Measurements from ENCODE around the gene LCN10. TPM values are rescaled to one million over a fixed set of nuclear protein-coding genes. Genes with fewer than 3 reads are reported as not detected.

The LCN10 gene
- total and polyA plus RNA-seq, 2 of the 13 experiments (the other 11 are each of a cell fraction or from before 2014, with no cell fraction given): 0.53 to 0.61 TPM

DNA sequence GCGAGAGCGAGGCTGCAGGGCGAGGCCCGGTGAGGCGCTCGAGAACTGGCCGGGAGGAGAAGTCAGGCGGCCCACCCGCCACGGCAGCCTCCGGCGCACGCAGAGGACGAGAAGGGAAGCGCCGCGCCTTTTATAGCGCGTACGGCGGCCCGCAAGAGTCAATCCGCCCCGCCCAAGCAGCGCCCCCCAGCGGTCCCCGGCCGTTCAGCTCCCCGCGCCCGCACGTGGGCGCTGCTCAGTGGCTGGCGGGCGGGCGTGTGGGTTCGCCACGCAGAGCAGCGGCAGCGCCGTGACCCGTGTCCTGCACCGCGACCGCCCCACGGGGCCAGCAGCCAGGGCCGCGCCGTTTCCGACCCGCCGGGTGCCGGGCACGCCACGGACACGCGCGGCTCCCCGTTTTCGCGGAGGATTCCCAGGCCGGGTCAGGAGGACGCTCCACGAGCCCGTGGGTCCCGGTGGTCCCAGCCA, 14.6 kb downstream of the LCN10 start (continued):
- TF ChIP-seq, protein P1, sequence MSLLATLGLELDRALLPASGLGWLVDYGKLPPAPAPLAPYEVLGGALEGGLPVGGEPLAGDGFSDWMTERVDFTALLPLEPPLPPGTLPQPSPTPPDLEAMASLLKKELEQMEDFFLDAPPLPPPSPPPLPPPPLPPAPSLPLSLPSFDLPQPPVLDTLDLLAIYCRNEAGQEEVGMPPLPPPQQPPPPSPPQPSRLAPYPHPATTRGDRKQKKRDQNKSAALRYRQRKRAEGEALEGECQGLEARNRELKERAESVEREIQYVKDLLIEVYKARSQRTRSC (CRISPR knock-in tag; IDR thresholded peaks at IDR 0.05; ENCODE audit: low read depth): no peak
- TF ChIP-seq ZNF460 (CRISPR knock-in tag; IDR thresholded peaks at IDR 0.05; ENCODE audit: borderline replicate concordance): no peak; the same call in 1 of the 2 replicates
- TF ChIP-seq AGO1 (IDR thresholded peaks at IDR 0.05; ENCODE audit: low read depth, low read length, poor library complexity, severe bottlenecking): peak; percentile 48
- TF ChIP-seq, protein P2, sequence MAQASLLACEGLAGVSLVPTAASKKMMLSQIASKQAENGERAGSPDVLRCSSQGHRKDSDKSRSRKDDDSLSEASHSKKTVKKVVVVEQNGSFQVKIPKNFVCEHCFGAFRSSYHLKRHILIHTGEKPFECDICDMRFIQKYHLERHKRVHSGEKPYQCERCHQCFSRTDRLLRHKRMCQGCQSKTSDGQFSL (CRISPR knock-in tag; IDR thresholded peaks at IDR 0.05): peak; percentile 73
- TF ChIP-seq ZNF234 (CRISPR knock-in tag; conservative IDR thresholded peaks at IDR 0.05): peak; percentile 79
- TF ChIP-seq JUNB (CRISPR knock-in tag; IDR thresholded peaks at IDR 0.05; ENCODE audit: borderline replicate concordance): no peak
- peak; percentile 47; the same call in 1 of the 2 replicates for TF ChIP-seq CHCHD3 (CRISPR knock-in tag; IDR thresholded peaks at IDR 0.05)
- TF ChIP-seq, protein P3, sequence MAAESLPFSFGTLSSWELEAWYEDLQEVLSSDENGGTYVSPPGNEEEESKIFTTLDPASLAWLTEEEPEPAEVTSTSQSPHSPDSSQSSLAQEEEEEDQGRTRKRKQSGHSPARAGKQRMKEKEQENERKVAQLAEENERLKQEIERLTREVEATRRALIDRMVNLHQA (CRISPR knock-in tag; IDR thresholded peaks at IDR 0.05): no peak
- TF ChIP-seq ZNF331 (CRISPR knock-in tag; IDR thresholded peaks at IDR 0.05): peak; percentile 87
- no peak for TF ChIP-seq SMYD3 (CRISPR knock-in tag; IDR thresholded peaks at IDR 0.05)
- TF ChIP-seq ATAD3A (CRISPR knock-in tag; IDR thresholded peaks at IDR 0.05): no peak
- TF ChIP-seq ZNF790 (CRISPR knock-in tag; IDR thresholded peaks at IDR 0.05; ENCODE audit: borderline replicate concordance): peak; percentile 91; the same call in 1 of the 2 replicates
- peak; percentile 50; the same call in 1 of the 2 replicates for TF ChIP-seq DNMT1 (CRISPR knock-in tag; IDR thresholded peaks at IDR 0.05)
- TF ChIP-seq ZNF232 (CRISPR knock-in tag; IDR thresholded peaks at IDR 0.05; ENCODE audit: borderline replicate concordance): peak; percentile 69; the same call in 1 of the 2 replicates
- no peak for TF ChIP-seq ATRX (CRISPR knock-in tag; IDR thresholded peaks at IDR 0.05; ENCODE audit: borderline replicate concordance)
- TF ChIP-seq ZBTB20 (CRISPR knock-in tag; IDR thresholded peaks at IDR 0.05; ENCODE audit: borderline replicate concordance, low read depth): no peak; the same call in 1 of the 2 replicates
- TF ChIP-seq, protein P4, sequence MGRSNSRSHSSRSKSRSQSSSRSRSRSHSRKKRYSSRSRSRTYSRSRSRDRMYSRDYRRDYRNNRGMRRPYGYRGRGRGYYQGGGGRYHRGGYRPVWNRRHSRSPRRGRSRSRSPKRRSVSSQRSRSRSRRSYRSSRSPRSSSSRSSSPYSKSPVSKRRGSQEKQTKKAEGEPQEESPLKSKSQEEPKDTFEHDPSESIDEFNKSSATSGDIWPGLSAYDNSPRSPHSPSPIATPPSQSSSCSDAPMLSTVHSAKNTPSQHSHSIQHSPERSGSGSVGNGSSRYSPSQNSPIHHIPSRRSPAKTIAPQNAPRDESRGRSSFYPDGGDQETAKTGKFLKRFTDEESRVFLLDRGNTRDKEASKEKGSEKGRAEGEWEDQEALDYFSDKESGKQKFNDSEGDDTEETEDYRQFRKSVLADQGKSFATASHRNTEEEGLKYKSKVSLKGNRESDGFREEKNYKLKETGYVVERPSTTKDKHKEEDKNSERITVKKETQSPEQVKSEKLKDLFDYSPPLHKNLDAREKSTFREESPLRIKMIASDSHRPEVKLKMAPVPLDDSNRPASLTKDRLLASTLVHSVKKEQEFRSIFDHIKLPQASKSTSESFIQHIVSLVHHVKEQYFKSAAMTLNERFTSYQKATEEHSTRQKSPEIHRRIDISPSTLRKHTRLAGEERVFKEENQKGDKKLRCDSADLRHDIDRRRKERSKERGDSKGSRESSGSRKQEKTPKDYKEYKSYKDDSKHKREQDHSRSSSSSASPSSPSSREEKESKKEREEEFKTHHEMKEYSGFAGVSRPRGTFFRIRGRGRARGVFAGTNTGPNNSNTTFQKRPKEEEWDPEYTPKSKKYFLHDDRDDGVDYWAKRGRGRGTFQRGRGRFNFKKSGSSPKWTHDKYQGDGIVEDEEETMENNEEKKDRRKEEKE (IDR thresholded peaks at IDR 0.05): no peak
- TF ChIP-seq, protein P5, sequence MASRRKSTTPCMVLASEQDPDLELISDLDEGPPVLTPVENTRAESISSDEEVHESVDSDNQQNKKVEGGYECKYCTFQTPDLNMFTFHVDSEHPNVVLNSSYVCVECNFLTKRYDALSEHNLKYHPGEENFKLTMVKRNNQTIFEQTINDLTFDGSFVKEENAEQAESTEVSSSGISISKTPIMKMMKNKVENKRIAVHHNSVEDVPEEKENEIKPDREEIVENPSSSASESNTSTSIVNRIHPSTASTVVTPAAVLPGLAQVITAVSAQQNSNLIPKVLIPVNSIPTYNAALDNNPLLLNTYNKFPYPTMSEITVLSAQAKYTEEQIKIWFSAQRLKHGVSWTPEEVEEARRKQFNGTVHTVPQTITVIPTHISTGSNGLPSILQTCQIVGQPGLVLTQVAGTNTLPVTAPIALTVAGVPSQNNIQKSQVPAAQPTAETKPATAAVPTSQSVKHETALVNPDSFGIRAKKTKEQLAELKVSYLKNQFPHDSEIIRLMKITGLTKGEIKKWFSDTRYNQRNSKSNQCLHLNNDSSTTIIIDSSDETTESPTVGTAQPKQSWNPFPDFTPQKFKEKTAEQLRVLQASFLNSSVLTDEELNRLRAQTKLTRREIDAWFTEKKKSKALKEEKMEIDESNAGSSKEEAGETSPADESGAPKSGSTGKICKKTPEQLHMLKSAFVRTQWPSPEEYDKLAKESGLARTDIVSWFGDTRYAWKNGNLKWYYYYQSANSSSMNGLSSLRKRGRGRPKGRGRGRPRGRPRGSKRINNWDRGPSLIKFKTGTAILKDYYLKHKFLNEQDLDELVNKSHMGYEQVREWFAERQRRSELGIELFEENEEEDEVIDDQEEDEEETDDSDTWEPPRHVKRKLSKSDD (CRISPR knock-in tag; IDR thresholded peaks at IDR 0.05; ENCODE audit: low read depth): peak; percentile 66; the same call in 1 of the 2 replicates
- TF ChIP-seq ZNF430 (CRISPR knock-in tag; IDR thresholded peaks at IDR 0.05): no peak; the same call in 1 of the 2 replicates
- TF ChIP-seq CCDC6 (CRISPR knock-in tag; IDR thresholded peaks at IDR 0.05): peak; percentile 99
- 0 out of 2 replicates have a peak, but pooled peaks have one; percentile 73 for TF ChIP-seq ZNF256 (CRISPR knock-in tag; conservative IDR thresholded peaks at IDR 0.05)
- TF ChIP-seq CREM (IDR thresholded peaks at IDR 0.05): peak; percentile 72
- no peak for TF ChIP-seq CREM (CRISPR knock-in tag; IDR thresholded peaks at IDR 0.05)
